Liver (tissue), 9 donors: ENCODE data around the gene ZNF593. TPM values are rescaled to one million over a fixed set of nuclear protein-coding genes. Genes with fewer than 3 reads are reported as not detected.

ENCODE experiments used
- DNase-seq: peaks from one replicate; pipeline ENCODE4 v3.0.0-alpha.2; 2017; ENCODE audit warnings: low spot score
- H3K27ac ChIP-seq, 2 donors: one replicate each; pipeline ENCODE4 v1.7.0; 2013; ENCODE audit warnings: inconsistent platforms in 2 of 2, low read length in 2 of 2, control low read depth in 1 of 2, low read depth in 1 of 2, mild to moderate bottlenecking in 1 of 2
- H3K27me3 ChIP-seq, 4 donors: one replicate each; pipeline versions ENCODE4 v1.6.1 to v1.7.0; 2013; ENCODE audit warnings: low read length in 3 of 4, inconsistent platforms in 1 of 4, mild to moderate bottlenecking in 1 of 4, moderate library complexity in 1 of 4; ENCODE audit not compliant: control insufficient read depth in 4 of 4, insufficient read depth in 4 of 4
- H3K36me3 ChIP-seq, 4 donors: one replicate each; pipeline versions ENCODE4 v1.6.1 to v1.7.0; 2013; ENCODE audit warnings: low read length in 3 of 4, mild to moderate bottlenecking in 3 of 4, low read depth in 1 of 4, moderate library complexity in 1 of 4; ENCODE audit not compliant: control insufficient read depth in 4 of 4, insufficient read depth in 3 of 4
- H3K4me1 ChIP-seq, 4 donors: one replicate each; pipeline versions ENCODE4 v1.6.1 to v1.7.0; 2013; ENCODE audit warnings: low read length in 3 of 4, mild to moderate bottlenecking in 3 of 4, moderate library complexity in 1 of 4; ENCODE audit not compliant: control insufficient read depth in 4 of 4, insufficient read depth in 4 of 4
- H3K4me3 ChIP-seq, 3 donors: one replicate each; pipeline versions ENCODE4 v1.6.1 to v1.7.0; 2013; ENCODE audit warnings: low read length in 3 of 3, control low read depth in 1 of 3, low read depth in 1 of 3, mild to moderate bottlenecking in 1 of 3
- H3K9ac ChIP-seq, 2 donors: one replicate each; pipeline ENCODE4 v1.7.0; 2013; ENCODE audit warnings: low read length in 2 of 2, mild to moderate bottlenecking in 2 of 2, moderate library complexity in 2 of 2, control low read depth in 1 of 2, low read depth in 1 of 2
- H3K9me3 ChIP-seq, 4 donors: one replicate each; pipeline versions ENCODE4 v1.6.1 to v1.7.0; 2013; ENCODE audit warnings: low read length in 3 of 4; ENCODE audit not compliant: control insufficient read depth in 4 of 4
- ATF3 ChIP-seq: IDR thresholded peaks from 2 replicates; pipeline ENCODE4 v1.6.1; 2016; ENCODE audit warnings: antibody characterized with exemption
- CTCF ChIP-seq: fragments of 150-350 bp; IDR thresholded peaks from 2 replicates; pipeline ENCODE4 v1.5.1; 2017; ENCODE audit warnings: improper control_type of control experiment, low read depth, low read length; ENCODE audit not compliant: missing input control
- FOXA1 ChIP-seq: IDR thresholded peaks from 2 replicates; pipeline ENCODE4 v1.6.1; 2016; ENCODE audit warnings: antibody characterized with exemption
- FOXA2 ChIP-seq: IDR thresholded peaks from 2 replicates; pipeline ENCODE4 v1.6.1; 2016; ENCODE audit warnings: antibody characterized with exemption
- GABPA ChIP-seq, 2 donors: IDR thresholded peaks in 1 of 2; conservative IDR thresholded peaks in 1 of 2; 2 replicates each; pipeline ENCODE4 v1.6.1; 2016; ENCODE audit warnings: antibody characterized with exemption in 2 of 2, mild to moderate bottlenecking in 1 of 2, moderate library complexity in 1 of 2
- HNF4A ChIP-seq, 2 donors: conservative IDR thresholded peaks; 2 replicates each; pipeline ENCODE4 v1.6.1; 2016; ENCODE audit warnings: antibody characterized with exemption in 2 of 2, mild to moderate bottlenecking in 2 of 2
- HNF4G ChIP-seq: IDR thresholded peaks from 2 replicates; pipeline ENCODE4 v1.6.1; 2016; ENCODE audit warnings: antibody characterized with exemption
- MAX ChIP-seq: IDR thresholded peaks from 2 replicates; pipeline ENCODE4 v1.6.1; 2016; ENCODE audit warnings: antibody characterized with exemption
- NR2F2 ChIP-seq: IDR thresholded peaks from 2 replicates; pipeline ENCODE4 v1.6.1; 2016; ENCODE audit warnings: antibody characterized with exemption
- RAD21 ChIP-seq, 2 donors: IDR thresholded peaks; 2 replicates each; pipeline ENCODE4 v1.6.1; 2016; ENCODE audit warnings: antibody characterized with exemption in 2 of 2, mild to moderate bottlenecking in 2 of 2
- REST ChIP-seq: IDR thresholded peaks from 2 replicates; pipeline ENCODE4 v1.6.1; 2016; ENCODE audit warnings: antibody characterized with exemption, mild to moderate bottlenecking
- SP1 ChIP-seq: IDR thresholded peaks from 2 replicates; pipeline ENCODE4 v1.6.1; 2018; ENCODE audit warnings: antibody characterized with exemption, mild to moderate bottlenecking
- TAF1 ChIP-seq: conservative IDR thresholded peaks from 2 replicates; pipeline ENCODE4 v1.6.1; 2016; ENCODE audit warnings: antibody characterized with exemption, mild to moderate bottlenecking
- YY1 ChIP-seq: IDR thresholded peaks from 2 replicates; pipeline ENCODE4 v1.6.1; 2016; ENCODE audit warnings: antibody characterized with exemption, mild to moderate bottlenecking
- ZBTB33 ChIP-seq: IDR thresholded peaks from 2 replicates; pipeline ENCODE4 v1.6.1; 2016; ENCODE audit warnings: antibody characterized with exemption
- WGBS: extraction: QIAGEN DNeasy Blood & Tissue Kit; methylation state at CpG from one replicate; pipeline ENCODE4 v1.1.7; 2013; 5-methylcytosine and 5-hydroxymethylcytosine counted together
- polyA plus RNA-seq, 2 donors: library from polyadenylated mRNA; stranded (reverse) in 1 of 2; unstranded in 1 of 2; fragments of 200-250 nt in 1 of 2; fragments of >200 nt in 1 of 2; fragmentation: Nextera tagmentation in 1 of 2; extraction: Ambion mirVana in 1 of 2; gene quantifications; one replicate each; pipeline versions ENCODE4 v1.2.1 to v1.2.3, GENCODE V29; 2013 to 2015
- total RNA-seq, 2 donors: library from RNA; depleted of rRNA; stranded (reverse); fragments of >200 nt; gene quantifications; one replicate each; pipeline ENCODE4 v1.2.3, GENCODE V29; 2014
- donor health status: healthy.
- donor health status: healthy.
- donor health status: healthy.
- donor health status: healthy.
- donor health status: healthy.

ZNF593 gene
- total and polyA plus RNA-seq, 4 donors = 5.7 to 81.4 (median 30.2) TPM

- H3K36me3 ChIP-seq = no peaks in the 10 kb centered on the region
- DNase-seq = no peak
- no peak overlapping the region for H3K9ac ChIP-seq
- H3K4me3 ChIP-seq = no peak overlapping the region
- 92% methylated on average over 7 of the region's 7 CpGs for WGBS
- H3K27me3 ChIP-seq = no peaks in the 10 kb centered on the region
- no peak for TF ChIP-seq GABPA (IDR thresholded peaks at IDR 0.05 in 1 of 2, conservative IDR thresholded peaks at IDR 0.05 in 1 of 2)
- TF ChIP-seq FOXA2 = no peak
- TF ChIP-seq HNF4A (conservative IDR thresholded peaks at IDR 0.05) = no peak
- TF ChIP-seq ZBTB33 = no peak
- no peak for TF ChIP-seq TAF1
- TF ChIP-seq ATF3 = no peak
- TF ChIP-seq CTCF = no peak
- TF ChIP-seq NR2F2 = no peak
- no peak for TF ChIP-seq FOXA1
- no peak for TF ChIP-seq SP1
- no peak for TF ChIP-seq REST
- no peak for TF ChIP-seq HNF4G
- TF ChIP-seq YY1 = no peak
- no peak for TF ChIP-seq RAD21 (IDR thresholded peaks at IDR 0.05)
- TF ChIP-seq MAX = no peak
- H3K4me1 ChIP-seq = no peaks in the 10 kb centered on the region
- H3K9me3 ChIP-seq = no peaks in the 10 kb centered on the region
- H3K27ac ChIP-seq = no peak overlapping the region
These were observed 20.1 kb downstream of the ZNF593 start for GRCh38 chr1:26189751-26190275.

- H3K36me3 ChIP-seq = no peaks in the 10 kb centered on the region
- H3K27me3 ChIP-seq = no peaks in the 10 kb centered on the region
- no peak for DNase-seq
- no peak within 1 kb of the TSS for H3K27ac ChIP-seq
- 71% methylated on average over 16 of the region's 16 CpGs for WGBS
- no peak for TF ChIP-seq ZBTB33
- TF ChIP-seq RAD21 (IDR thresholded peaks at IDR 0.05) = peak in 1 of 2 donors; percentile 36
- no peak for TF ChIP-seq YY1
- no peak within 1 kb of the TSS for H3K9ac ChIP-seq
- no peaks in the 10 kb centered on the region for H3K4me1 ChIP-seq
- H3K4me3 ChIP-seq = no peak within 1 kb of the TSS
- H3K9me3 ChIP-seq = no peaks in the 10 kb centered on the region
These were observed 20.8 kb downstream of the ZNF593 start, which contains the start of gene CATSPER4 for GRCh38 chr1:26190373-26190987. Gene CATSPER4, plus strand, starts transcription at chr1:26190602. Its CDS starts 26 bp downstream, at chr1:26190628.
